HCT116 (cell line): Measurements from ENCODE around the gene ABI3. TPM values are rescaled to one million over a fixed set of nuclear protein-coding genes. Genes with fewer than 3 reads are reported as not detected.

Experiments used
- ATAC-seq: fragments of 200-7000 bp; cut with Tn5 transposase; 2 replicates; pipeline ENCODE4 v1.9.1; 2020; ENCODE audit warnings: mild to moderate bottlenecking, moderate library complexity
- BruUV-seq: library from RNA; stranded (reverse); fragments of 400-500 nt; replicated peaks from 2 replicates; lab custom pipeline; 2021; lab: Mats Ljungman, UMichigan
- CTCF ChIA-PET: fragments of 300-600 bp; sonication (Branson Sonifier 250); formaldehyde crosslinking; loops from one replicate; lab custom pipeline; 2021; ENCODE audit warnings: antibody characterized with exemption; lab: Charles Lee
- POLR2A ChIA-PET: fragments of 300-600, 350-600 bp; sonication (Branson Sonifier 250); formaldehyde crosslinking; loops from one replicate; lab custom pipeline; 2021; ENCODE audit warnings: antibody characterized with exemption; lab: Charles Lee
- RAD21 ChIA-PET, 2 experiments: fragments of 300-600 bp; sonication (Branson Sonifier 250); formaldehyde crosslinking; loops; one replicate each; lab custom pipeline; 2023; ENCODE audit warnings: low total read pairs in 2 of 2; ENCODE audit not compliant: uncharacterized antibody in 2 of 2, unreplicated experiment in 2 of 2, low non-redundant PET in 1 of 2; lab: Charles Lee
- DNase-seq: peaks from one replicate; pipeline ENCODE4 v3.0.0-alpha.2; 2010; ENCODE audit warnings: low read depth, low spot score
- H2AFZ ChIP-seq: fragments of 200-600 bp; shearing (Covaris generic), sonication (generic); 2 replicates; pipeline ENCODE4 v1.6.1; 2017; ENCODE audit warnings: low read depth, mixed run types, mixed read lengths, antibody characterized with exemption, low read length; ENCODE audit not compliant: poor library complexity, severe bottlenecking
- H3K27ac ChIP-seq: 2 replicates; pipeline ENCODE4 v1.5.1; 2012; ENCODE audit warnings: low read depth, low read length
- H3K27me3 ChIP-seq: fragments of 200-600 bp; sonication (generic); 2 replicates; pipeline ENCODE4 v1.6.1; 2016; ENCODE audit warnings: mixed run types, low read length, mixed read lengths; ENCODE audit not compliant: insufficient read depth
- H3K36me3 ChIP-seq, 2 experiments: fragments of 200-500 bp in 1 of 2; fragments of 200-600 bp in 1 of 2; sonication (Bioruptor generic) in 1 of 2; sonication (generic) in 1 of 2; 2 replicates each; pipeline versions ENCODE4 v1.5.1 to v1.6.1; 2014 to 2016; ENCODE audit warnings: low read length in 2 of 2, inconsistent platforms in 1 of 2, mixed read lengths in 1 of 2, mixed run types in 1 of 2; ENCODE audit not compliant: insufficient read depth in 2 of 2, control insufficient read depth in 1 of 2
- H3K4me1 ChIP-seq, 2 experiments: fragments of 200-600 bp in 1 of 2; sonication (generic) in 1 of 2; 2 replicates each; pipeline versions ENCODE4 v1.5.1 to v1.6.1; 2012 to 2017; ENCODE audit warnings: low read length in 2 of 2, inconsistent platforms in 1 of 2, mild to moderate bottlenecking in 1 of 2, mixed read lengths in 1 of 2, mixed run types in 1 of 2, moderate library complexity in 1 of 2; ENCODE audit not compliant: insufficient read depth in 2 of 2, control insufficient read depth in 1 of 2
- H3K4me2 ChIP-seq: fragments of 200-600 bp; sonication (generic); 2 replicates; pipeline ENCODE4 v1.6.1; 2017; ENCODE audit warnings: mixed run types, low read length, mixed read lengths
- H3K4me3 ChIP-seq, 2 experiments: fragments of 200-600 bp in 1 of 2; sonication (generic) in 1 of 2; replicated peaks in 1 of 2; 2 replicates each; pipeline ENCODE4 v1.5.1; 2011 to 2016; ENCODE audit warnings: low read length in 2 of 2, control low read depth in 1 of 2, low read depth in 1 of 2, mild to moderate bottlenecking in 1 of 2, mixed read lengths in 1 of 2, mixed run types in 1 of 2
- H3K79me2 ChIP-seq: fragments of 200-600 bp; sonication (generic); 2 replicates; pipeline ENCODE4 v1.6.1; 2017; ENCODE audit warnings: mild to moderate bottlenecking, mixed run types, low read length, moderate library complexity, mixed read lengths; ENCODE audit not compliant: insufficient read depth
- H3K9ac ChIP-seq: fragments of 200-600 bp; sonication (generic); 2 replicates; pipeline ENCODE4 v1.6.1; 2016; ENCODE audit warnings: low read length, mixed read lengths
- H3K9me2 ChIP-seq: fragments of 200-600 bp; sonication (generic), shearing (Covaris generic); 2 replicates; pipeline ENCODE4 v1.6.1; 2017; ENCODE audit warnings: mixed run types, mild to moderate bottlenecking, moderate library complexity; ENCODE audit not compliant: insufficient read depth
- H3K9me3 ChIP-seq, 2 experiments: fragments of 200-500 bp in 1 of 2; fragments of 200-600 bp in 1 of 2; sonication (Bioruptor generic) in 1 of 2; sonication (generic) in 1 of 2; 2 replicates each; pipeline ENCODE4 v1.6.1; 2014 to 2017; ENCODE audit warnings: low read length in 2 of 2, mixed read lengths in 2 of 2, inconsistent platforms in 1 of 2, low read depth in 1 of 2, mild to moderate bottlenecking in 1 of 2, mixed run types in 1 of 2, moderate library complexity in 1 of 2; ENCODE audit not compliant: control insufficient read depth in 1 of 2, insufficient read depth in 1 of 2
- H4K20me1 ChIP-seq: fragments of 200-600 bp; sonication (generic), shearing (Covaris generic); 2 replicates; pipeline ENCODE4 v1.6.1; 2017; ENCODE audit warnings: mixed run types, mild to moderate bottlenecking, moderate library complexity; ENCODE audit not compliant: insufficient read depth
- CBX3 ChIP-seq: IDR thresholded peaks from 2 replicates; pipeline ENCODE4 v1.6.1; 2012; ENCODE audit warnings: low read depth
- ELF1 ChIP-seq: IDR thresholded peaks from 2 replicates; pipeline ENCODE4 v1.6.1; 2012; ENCODE audit warnings: low read depth, borderline replicate concordance
- EZH2 ChIP-seq: fragments of 200-600 bp; sonication (generic); IDR thresholded peaks from 2 replicates; pipeline ENCODE4 v1.6.1; 2017; ENCODE audit warnings: antibody characterized with exemption, mixed run types
- JUND ChIP-seq: IDR thresholded peaks from 2 replicates; pipeline ENCODE4 v1.6.1; 2012
- SRF ChIP-seq: IDR thresholded peaks from 2 replicates; pipeline ENCODE4 v1.6.1; 2012; ENCODE audit warnings: low read depth
- YY1 ChIP-seq: IDR thresholded peaks from 2 replicates; pipeline ENCODE4 v1.6.1; 2011; ENCODE audit warnings: low read length, low read depth, moderate library complexity, mild to moderate bottlenecking; ENCODE audit not compliant: insufficient replicate concordance; ENCODE audit errors: extremely low read depth
- intact Hi-C: fragments of 100-400 bp; cut with micrococcal nuclease; formaldehyde crosslinking; loops from 2 replicates; pipeline ENCODE4 v1.10.0; 2022
- total RNA-seq: library from RNA; stranded (reverse); gene quantifications from one replicate; pipeline ENCODE4 v1.2.1, GENCODE V29; 2021; ENCODE audit not compliant: unreplicated experiment
- TF ChIP-seq, protein P1 (sequence below): IDR thresholded peaks from 2 replicates; pipeline ENCODE4 v1.6.1; 2011; ENCODE audit warnings: mild to moderate bottlenecking, low read length, moderate library complexity; ENCODE audit not compliant: insufficient replicate concordance; ENCODE audit errors: extremely low read depth

Gene ABI3
- total RNA-seq, 1 experiment from 2014 or later: 0.12 TPM

DNA sequence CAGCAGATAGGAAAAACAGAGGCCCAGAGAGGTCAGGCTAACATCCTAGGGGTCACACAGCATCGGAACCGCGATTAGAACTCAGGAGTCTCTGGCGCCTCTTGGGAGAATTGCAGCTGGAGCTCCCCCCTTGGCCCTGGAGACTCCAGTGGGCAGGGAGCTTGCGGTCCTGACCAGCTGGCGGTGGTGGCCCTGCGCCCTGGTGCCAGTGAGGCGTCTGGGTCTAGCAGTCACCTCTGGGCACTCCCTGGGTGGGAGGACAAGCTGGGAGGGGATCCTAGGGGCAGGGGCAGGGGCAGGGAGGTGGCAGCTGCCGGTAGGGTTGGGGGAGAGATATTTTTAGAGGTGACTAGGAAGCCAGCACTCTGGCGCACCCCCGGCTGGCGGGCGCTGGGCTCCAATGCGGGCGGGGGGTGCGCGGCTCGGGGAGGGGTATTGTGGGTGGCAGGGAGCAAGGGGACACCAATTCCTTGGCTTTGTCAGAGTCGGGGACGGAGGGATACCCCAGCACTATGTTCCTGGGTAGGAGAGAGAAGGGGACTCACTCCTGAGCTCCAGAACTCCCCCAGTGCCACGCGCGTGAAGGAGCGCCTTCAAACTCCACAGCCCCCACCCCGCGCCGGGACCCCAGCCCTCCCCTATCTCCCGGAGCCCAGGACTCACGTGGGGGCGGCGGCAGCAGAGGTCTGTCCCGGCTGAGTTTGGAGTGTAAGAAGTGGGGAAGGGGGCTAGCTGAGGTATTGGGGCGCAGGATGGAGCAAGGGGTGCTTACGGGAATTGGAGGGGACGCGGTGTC lies 19.5 kb downstream of the ABI3 start:
- peak overlapping the region; percentile 52 for H2AFZ ChIP-seq
- H3K4me2 ChIP-seq: peak overlapping the region; percentile 97
- intact Hi-C loops: loop anchor here (5.0 to 10.0 kb wide), 4 partner anchors 38 to 275 kb away; no protein-coding TSS in a partner anchor
- RAD21 ChIA-PET: no interaction called here
- BruUV-seq: no TSS peak
- CTCF ChIA-PET: interaction anchor here (1.0 to 2.0 kb wide), 3 partner anchors 16 to 194 kb away, joined by 3 to 9 read pairs (median 3); no protein-coding TSS in a partner anchor
- H3K9me3 ChIP-seq: no peaks in the 10 kb centered on the region
- peaks cover 0 to 33% of the 10 kb centered on the region in 2 experiments; a peak in 3 of 4 replicates for H3K4me1 ChIP-seq
- ATAC-seq: peak; percentile 6; the same call in 1 of the 2 replicates
- H4K20me1 ChIP-seq: no peaks in the 10 kb centered on the region
- no peaks in the 10 kb centered on the region for H3K9me2 ChIP-seq
- no peak for DNase-seq
- peak overlapping the region; percentile 66 to 70 for H3K4me3 ChIP-seq
- POLR2A ChIA-PET: interaction anchor here (1.5 kb wide), 1 partner anchor 30 kb away, joined by 6 read pairs; no protein-coding TSS in a partner anchor
- H3K9ac ChIP-seq: peak overlapping the region; percentile 56
- TF ChIP-seq CBX3 (no peak), YY1 (no peak), JUND (no peak), EZH2 (no peak), SRF (no peak), ELF1 (no peak)
- TF ChIP-seq, protein P1, sequence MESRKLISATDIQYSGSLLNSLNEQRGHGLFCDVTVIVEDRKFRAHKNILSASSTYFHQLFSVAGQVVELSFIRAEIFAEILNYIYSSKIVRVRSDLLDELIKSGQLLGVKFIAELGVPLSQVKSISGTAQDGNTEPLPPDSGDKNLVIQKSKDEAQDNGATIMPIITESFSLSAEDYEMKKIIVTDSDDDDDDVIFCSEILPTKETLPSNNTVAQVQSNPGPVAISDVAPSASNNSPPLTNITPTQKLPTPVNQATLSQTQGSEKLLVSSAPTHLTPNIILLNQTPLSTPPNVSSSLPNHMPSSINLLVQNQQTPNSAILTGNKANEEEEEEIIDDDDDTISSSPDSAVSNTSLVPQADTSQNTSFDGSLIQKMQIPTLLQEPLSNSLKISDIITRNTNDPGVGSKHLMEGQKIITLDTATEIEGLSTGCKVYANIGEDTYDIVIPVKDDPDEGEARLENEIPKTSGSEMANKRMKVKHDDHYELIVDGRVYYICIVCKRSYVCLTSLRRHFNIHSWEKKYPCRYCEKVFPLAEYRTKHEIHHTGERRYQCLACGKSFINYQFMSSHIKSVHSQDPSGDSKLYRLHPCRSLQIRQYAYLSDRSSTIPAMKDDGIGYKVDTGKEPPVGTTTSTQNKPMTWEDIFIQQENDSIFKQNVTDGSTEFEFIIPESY: no peak
- TF ChIP-seq, all 23 proteins: peak for 0
- no peaks in the 10 kb centered on the region for H3K27me3 ChIP-seq
- H3K36me3 ChIP-seq: no peaks in the 10 kb centered on the region
- H3K79me2 ChIP-seq: no peaks in the 10 kb centered on the region
- no peak overlapping the region for H3K27ac ChIP-seq
